ENCODE data around the gene ARHGEF1. TPM values are rescaled to one million over a fixed set of nuclear protein-coding genes. Genes with fewer than 3 reads are reported as not detected.
"Not testable (repeated sequence)": the region's sequence is repeated elsewhere in the genome, so short reads cannot be mapped to it uniquely, and the experiment has no call there.

Gene ARHGEF1
- total RNA-seq, 1 donor from 2014 or later, result 120 TPM

GRCh38 chr19:41930322-41930722 lies 47.3 kb downstream of the ARHGEF1 start:
- DNase-seq (ENCODE audit: low spot score), result no peak

DNA sequence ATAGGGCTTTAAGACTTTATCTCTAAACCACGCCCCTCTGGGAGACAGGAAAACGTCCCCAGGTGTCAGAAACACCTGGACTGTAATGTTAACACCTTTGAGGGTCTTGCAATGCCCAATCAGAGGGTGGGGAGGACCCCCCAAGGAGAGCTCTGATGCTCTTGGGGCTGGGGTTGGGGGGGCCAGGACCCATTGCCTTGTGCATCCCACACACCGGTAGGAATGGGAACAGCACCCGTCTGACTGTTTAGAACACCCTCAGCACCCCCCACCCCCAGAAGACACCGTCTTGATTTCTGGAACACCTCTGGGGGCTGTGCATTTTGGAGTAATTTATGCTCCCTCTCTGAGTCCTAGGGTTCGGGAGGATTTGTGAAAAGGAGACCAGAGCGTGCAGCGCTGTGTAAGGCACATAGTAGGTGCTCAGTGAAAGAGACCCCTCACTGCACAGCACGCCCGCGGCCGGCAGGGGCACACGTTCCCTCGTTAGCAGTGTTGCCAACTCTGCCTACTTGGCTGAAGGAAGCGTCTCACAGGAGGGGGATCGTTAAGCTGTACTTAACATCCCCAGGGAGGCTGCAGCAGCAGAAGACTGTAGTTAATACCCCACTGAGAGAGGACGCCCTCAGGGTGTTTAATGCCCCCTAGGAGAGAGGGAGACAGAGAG lies 48.1 kb downstream of the ARHGEF1 start:
- no peak for DNase-seq (ENCODE audit: low spot score)

DNA sequence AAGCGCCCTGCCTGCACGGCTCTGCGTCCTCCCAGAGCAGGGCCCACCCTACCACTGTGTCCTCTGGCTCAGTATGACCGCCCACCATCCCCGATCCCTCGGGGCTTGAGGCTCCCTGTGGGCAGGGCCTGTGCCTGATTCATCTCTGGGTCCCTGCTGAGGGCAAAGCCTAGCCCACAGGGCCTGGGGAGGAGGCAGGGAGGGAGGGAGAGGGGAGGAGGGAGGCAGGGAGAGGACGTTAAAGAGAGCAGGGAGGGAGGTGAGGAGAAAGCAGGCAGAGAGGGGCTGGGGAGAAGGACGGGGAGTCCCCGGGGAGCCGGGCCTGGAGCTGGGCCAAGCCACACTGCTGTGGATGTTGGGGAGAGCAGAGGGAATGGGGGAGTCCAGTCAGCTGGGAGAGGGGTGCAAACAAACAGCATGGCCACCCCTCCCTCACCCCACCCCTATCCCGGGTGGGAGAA lies 49.3 kb downstream of the ARHGEF1 start:
- DNase-seq (ENCODE audit: low spot score), result no peak

GRCh38 chr19:41932720-41933332 lies 49.8 kb downstream of the ARHGEF1 start:
- DNase-seq (ENCODE audit: low spot score), result no peak

DNA sequence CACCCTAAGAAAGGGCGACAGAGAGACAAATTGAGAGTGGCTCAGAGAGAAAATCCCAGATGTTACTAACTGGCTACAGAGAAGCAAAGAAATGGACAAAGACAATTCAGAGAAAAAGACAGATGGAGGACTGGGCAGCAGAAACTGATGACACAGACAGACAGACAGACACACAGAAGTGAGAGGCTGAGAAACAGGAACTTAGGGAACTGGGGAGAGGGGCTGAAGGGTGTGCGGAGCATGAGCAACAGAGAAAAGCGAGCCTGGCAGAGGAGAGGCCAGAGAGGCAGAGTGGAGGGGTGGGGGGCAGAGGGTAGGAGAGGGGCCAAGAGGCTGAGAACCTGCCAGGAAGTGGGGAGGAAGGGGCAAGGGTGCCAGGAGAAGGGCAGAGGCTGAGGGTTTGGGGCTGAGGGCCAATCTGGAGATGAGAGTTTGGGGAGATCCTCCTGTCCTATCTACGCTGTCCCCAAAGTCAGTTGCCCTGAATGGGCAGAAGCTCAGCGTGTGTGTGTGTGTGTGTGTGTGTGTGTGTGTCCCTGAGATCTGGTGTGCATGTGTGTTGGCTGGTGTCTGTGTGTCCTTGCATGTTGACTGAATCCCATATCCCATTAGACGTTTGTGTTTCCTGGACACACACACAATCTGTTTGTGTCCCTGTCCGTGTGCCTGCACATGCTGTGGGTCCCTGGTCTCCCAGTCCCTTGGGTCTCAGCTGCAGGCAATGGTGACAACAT lies 50.9 kb downstream of the ARHGEF1 start:
- no peak for DNase-seq (ENCODE audit: low spot score)

DNA sequence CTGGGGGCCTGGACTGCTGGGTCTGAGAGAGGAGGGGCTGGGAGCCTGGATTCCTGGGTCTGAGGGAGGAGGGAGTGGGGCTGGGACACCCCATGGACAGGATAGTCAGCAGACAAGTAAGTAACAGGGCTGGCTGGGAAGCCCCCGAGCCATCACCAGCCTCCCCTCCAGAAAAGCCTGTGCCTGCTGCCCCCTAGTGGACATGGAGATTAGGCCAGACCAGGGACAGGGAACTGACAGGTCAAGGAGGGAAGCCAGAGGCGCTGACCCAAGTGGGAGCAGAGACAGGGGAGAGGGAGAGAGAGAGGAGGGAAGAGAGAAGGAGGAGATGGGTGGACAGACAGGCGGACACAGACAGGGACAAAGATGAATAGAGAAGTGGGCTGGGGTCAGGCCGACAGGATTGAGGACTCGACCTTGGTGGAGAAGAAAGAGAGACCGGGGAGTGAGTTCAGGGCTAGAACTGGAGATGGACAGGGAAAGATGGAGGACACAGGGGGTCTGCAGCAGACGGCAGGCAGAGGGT lies 51.9 kb downstream of the ARHGEF1 start:
- DNase-seq (ENCODE audit: low spot score), result peak; percentile 59

DNA sequence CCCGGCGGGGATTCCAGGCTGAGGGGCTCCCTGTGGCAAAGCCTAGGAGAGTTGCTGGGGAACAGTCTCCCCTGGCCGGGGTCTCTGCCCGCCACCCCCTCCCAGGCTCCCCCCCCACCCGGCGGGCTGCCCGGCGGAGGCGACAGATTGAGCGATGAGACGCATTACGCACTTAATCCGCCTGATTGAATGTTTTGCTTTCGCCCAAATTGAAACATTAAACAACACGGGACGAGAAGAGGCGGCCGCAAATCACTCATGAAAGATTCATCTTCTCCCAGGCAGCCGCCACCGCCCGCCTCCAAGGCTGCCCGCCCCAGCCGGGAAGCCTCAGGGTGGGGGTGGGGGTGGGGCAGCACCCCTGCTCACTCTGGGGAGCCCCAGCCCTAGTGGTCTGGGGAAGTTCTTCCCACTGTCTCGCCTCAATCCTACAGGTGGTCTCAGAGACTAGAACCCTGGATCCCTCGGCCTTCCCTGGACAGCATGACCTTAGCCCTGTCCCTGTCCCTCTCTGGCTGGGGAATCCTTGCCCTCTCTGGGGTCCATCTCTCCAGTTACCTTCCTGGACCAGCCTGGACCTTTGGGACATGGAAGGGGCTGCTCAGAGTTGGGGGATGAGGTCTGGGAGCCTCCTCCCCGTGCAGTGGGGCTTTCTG lies 52.9 kb downstream of the ARHGEF1 start:
- DNase-seq (ENCODE audit: low spot score), result no peak

GRCh38 chr19:41936416-41936850 lies 53.4 kb downstream of the ARHGEF1 start:
- DNase-seq (ENCODE audit: low spot score), result no peak

- no peak for DNase-seq (ENCODE audit: low spot score)
Observed at GRCh38 chr19:41936961-41937360, 54.0 kb downstream of the ARHGEF1 start.

GRCh38 chr19:41937525-41938468 lies 54.8 kb downstream of the ARHGEF1 start:
- DNase-seq (ENCODE audit: low spot score), result no peak

GRCh38 chr19:41939209-41939608 lies 56.2 kb downstream of the ARHGEF1 start:
- DNase-seq (ENCODE audit: low spot score), result not testable (repeated sequence)

DNA sequence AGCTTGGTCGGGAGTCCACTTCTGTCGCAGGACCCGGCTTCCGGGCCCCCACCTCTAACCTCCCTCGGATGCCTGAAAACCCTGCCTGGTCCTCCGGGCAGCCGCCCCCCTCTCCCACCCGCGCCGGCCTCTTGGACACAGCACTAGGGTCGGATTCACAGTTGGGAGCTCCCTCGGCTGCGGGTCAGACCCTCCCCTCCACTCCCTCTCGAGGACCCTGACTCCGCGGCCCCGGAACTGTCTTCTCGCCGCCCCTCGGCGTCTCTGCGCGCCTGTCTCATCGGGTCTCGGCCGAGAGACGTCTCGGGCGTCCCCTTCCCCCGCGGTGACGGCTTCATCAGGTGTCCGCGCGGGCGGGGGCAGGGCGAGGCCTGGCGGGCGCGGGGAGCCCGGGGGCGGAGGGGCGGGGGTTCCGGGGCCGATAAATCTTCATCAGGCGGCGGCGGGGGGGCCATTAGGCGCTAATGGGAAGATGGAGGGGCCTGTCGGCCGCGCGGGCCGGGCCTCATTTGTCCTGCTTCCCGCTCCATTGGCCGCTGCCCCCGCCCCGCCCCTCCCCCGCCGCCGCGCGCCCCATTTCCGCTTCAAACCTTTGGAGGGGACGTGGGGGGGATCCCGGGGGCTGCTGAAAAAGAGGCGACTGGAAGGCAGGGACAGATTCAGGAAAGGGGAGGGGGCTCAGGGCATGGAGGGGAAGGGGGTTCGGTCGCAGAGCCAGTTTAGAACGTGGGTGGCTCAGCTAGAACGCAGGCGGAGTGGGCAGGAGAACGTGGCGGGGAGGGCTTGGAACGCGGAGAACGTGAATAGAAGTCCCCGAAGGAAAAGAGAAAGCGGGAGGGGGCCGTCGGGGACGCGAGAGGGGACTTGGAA lies 57.1 kb downstream of the ARHGEF1 start:
- DNase-seq (ENCODE audit: low spot score), result no peak

- DNase-seq (ENCODE audit: low spot score), result no peak
Observed at GRCh38 chr19:41940731-41941409, 57.9 kb downstream of the ARHGEF1 start.

GRCh38 chr19:41941410-41942202 lies 58.6 kb downstream of the ARHGEF1 start:
- no peak for DNase-seq (ENCODE audit: low spot score)

GRCh38 chr19:41944336-41944735 lies 61.4 kb downstream of the ARHGEF1 start:
- no peak for DNase-seq (ENCODE audit: low spot score)

DNA sequence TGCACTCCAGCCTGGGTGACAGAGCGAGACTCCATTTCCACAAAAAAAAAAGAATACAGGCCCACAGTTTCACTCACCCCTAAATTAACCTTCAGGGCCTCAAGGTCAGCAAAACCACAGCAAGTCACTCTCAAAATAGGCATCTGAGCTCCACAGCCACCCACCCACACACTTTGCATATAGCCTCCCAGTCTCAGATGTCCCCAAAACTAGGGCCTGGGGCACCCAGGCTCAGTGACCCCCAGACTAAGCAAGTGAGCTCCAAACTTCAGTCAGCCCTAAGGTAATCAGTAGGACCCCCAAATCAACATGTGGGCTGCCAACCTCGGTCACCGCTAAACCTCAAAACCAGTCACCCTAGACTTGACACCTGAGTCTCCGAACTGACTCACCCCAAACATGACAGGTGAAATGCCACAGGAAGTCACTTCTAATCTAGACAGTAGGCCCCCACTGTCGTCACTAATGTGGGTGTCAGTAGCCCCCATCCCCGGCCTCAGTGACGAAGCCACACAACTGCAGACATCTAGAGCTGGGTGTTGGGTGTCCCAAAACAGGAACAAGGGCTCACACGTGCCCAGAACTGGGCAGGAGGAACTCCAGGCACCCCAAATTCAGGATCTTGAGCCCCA lies 62.3 kb downstream of the ARHGEF1 start:
- no peak for DNase-seq (ENCODE audit: low spot score)

DNA sequence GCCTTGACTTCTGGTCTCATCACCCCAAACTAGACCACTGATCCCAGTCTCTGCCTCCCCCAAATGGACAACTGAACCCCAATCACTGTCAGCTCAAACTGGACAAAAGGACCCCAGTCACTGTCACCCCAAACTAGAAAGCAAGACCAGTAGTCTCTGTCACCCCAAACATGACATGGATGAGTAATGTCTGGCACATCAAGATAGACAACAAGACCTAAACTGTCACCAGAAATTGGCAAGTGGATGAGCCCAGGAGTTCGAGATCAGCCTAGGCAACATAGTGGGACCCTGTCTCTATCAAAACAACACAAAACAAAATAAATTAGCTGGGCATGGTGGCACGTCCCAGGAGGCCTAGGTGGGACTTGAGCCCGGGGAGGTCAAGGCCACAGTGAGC lies 64.1 kb downstream of the ARHGEF1 start:
- no peak for DNase-seq (ENCODE audit: low spot score)

DNA sequence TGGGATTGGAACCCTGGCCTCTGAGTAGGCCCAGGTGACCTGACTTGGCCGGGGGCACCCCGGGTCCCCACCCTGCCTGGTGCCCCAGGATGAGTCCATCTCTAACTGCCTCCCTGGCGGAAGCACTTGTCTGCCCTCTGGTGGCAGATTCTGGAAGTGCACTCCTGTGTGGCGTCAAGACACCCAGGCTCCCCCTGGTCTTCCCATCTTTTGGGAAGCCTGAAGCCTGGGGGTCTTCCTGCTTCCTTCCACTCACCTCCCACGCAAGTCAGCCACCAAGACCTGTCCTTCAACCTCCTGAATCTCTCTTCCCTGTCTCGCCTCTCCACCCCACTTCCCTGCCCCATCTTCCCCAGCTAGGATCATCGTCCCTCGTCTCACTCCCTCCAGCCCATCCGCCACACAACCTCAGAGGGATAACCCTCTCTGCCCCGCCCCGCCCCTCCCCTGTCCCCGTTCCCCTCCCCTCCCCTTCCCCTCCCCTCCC lies 68.7 kb downstream of the ARHGEF1 start:
- DNase-seq (ENCODE audit: low spot score), result peak; percentile 81
